Keratinocyte (primary cell): ENCODE data around the gene FNDC8. TPM values are rescaled to one million over a fixed set of nuclear protein-coding genes. Genes with fewer than 3 reads are reported as not detected.

ENCODE experiments used
- DNase-seq: peaks from one replicate; pipeline ENCODE4 v3.0.0-alpha.2; 2011; ENCODE audit warnings: low read depth, missing footprints, low spot score
- FAIRE-seq: peaks from 2 replicates; lab custom pipeline; 2011; peaks lifted over from hg19 to GRCh38; lab: Jason Lieb, UNC
- H2AFZ ChIP-seq: 2 replicates; pipeline ENCODE4 v1.6.0; 2012; ENCODE audit warnings: low read length, control low read depth, inconsistent platforms; ENCODE audit not compliant: control insufficient read depth
- H3K27ac ChIP-seq: 2 replicates; pipeline ENCODE4 v1.5.1; 2011; ENCODE audit warnings: low read length; ENCODE audit not compliant: control insufficient read depth, insufficient read depth
- H3K27me3 ChIP-seq: 3 replicates; pipeline ENCODE4 v1.6.0; 2011; ENCODE audit warnings: low read length; ENCODE audit not compliant: control insufficient read depth, insufficient read depth; ENCODE audit errors: extremely low read depth
- H3K36me3 ChIP-seq, 2 experiments: 2 replicates in 1 of 2; 3 replicates in 1 of 2; pipeline ENCODE4 v1.5.1; 2011; ENCODE audit warnings: low read length in 2 of 2, mild to moderate bottlenecking in 1 of 2; ENCODE audit not compliant: control insufficient read depth in 2 of 2, insufficient read depth in 2 of 2; ENCODE audit errors: extremely low read depth in 1 of 2
- H3K4me1 ChIP-seq: 3 replicates; pipeline ENCODE4 v1.5.1; 2011; ENCODE audit warnings: low read length; ENCODE audit not compliant: control insufficient read depth, insufficient read depth; ENCODE audit errors: extremely low read depth
- H3K4me2 ChIP-seq: 3 replicates; pipeline ENCODE4 v1.6.0; 2011; ENCODE audit warnings: low read depth, low read length; ENCODE audit not compliant: control insufficient read depth, insufficient read depth; ENCODE audit errors: extremely low read depth
- H3K4me3 ChIP-seq, 3 experiments: fragments of 200-600 bp in 1 of 3; sonication (generic) in 1 of 3; 2 replicates in 2 of 3; 3 replicates in 1 of 3; pipeline ENCODE4 v1.5.1; 2011 to 2016; ENCODE audit warnings: low read length in 3 of 3, mild to moderate bottlenecking in 3 of 3, control low read depth in 2 of 3, inconsistent platforms in 1 of 3, low read depth in 1 of 3, mixed read lengths in 1 of 3, mixed run types in 1 of 3, moderate library complexity in 1 of 3; ENCODE audit not compliant: control insufficient read depth in 2 of 3, insufficient read depth in 2 of 3; ENCODE audit errors: extremely low read depth in 1 of 3
- H3K79me2 ChIP-seq: 2 replicates; pipeline ENCODE4 v1.6.0; 2012; ENCODE audit warnings: low read length; ENCODE audit not compliant: control insufficient read depth, insufficient read depth
- H3K9ac ChIP-seq: 3 replicates; pipeline ENCODE4 v1.6.0; 2011; ENCODE audit warnings: low read length; ENCODE audit not compliant: control insufficient read depth, insufficient read depth; ENCODE audit errors: extremely low read depth
- H3K9me1 ChIP-seq: 3 replicates; pipeline ENCODE4 v1.6.0; 2011; ENCODE audit warnings: low read length; ENCODE audit not compliant: control insufficient read depth, insufficient read depth; ENCODE audit errors: extremely low read depth
- H3K9me3 ChIP-seq: 2 replicates; pipeline ENCODE4 v1.5.1; 2012; ENCODE audit warnings: low read depth, low read length; ENCODE audit not compliant: control insufficient read depth
- H4K20me1 ChIP-seq: 3 replicates; pipeline ENCODE4 v1.6.0; 2011; ENCODE audit warnings: low read length; ENCODE audit not compliant: control insufficient read depth, insufficient read depth; ENCODE audit errors: extremely low read depth
- CTCF ChIP-seq, 3 experiments: IDR thresholded peaks in 1 of 3; conservative IDR thresholded peaks in 1 of 3; optimal IDR thresholded peaks in 1 of 3; 2 replicates in 2 of 3; 3 replicates in 1 of 3; pipeline versions ENCODE3 to v1.5.1; 2011; ENCODE audit warnings: low read length in 3 of 3, mild to moderate bottlenecking in 3 of 3, moderate library complexity in 2 of 3, control low read depth in 1 of 3, inconsistent platforms in 1 of 3; ENCODE audit not compliant: insufficient read depth in 2 of 3; ENCODE audit errors: extremely low read depth in 1 of 3
- EZH2 ChIP-seq: IDR thresholded peaks from one replicate; pipeline ENCODE4 v1.6.1; 2012; ENCODE audit warnings: inconsistent platforms, mild to moderate bottlenecking, low read length, moderate library complexity
- dilution Hi-C: fragments of 300-500 bp; cut with MboI; formaldehyde crosslinking; loops from one replicate; pipeline ENCODE4 v1.7.0; 2020; ENCODE audit warnings: low sequenced_read_pairs; ENCODE audit not compliant: extremely low pct_ligation_motif_present
- polyA plus RNA-seq, 5 experiments: library from polyadenylated mRNA; depleted of rRNA in 3 of 5; stranded (reverse) in 3 of 5; stranded (forward) in 1 of 5; unstranded in 1 of 5; fragments of >200 nt; gene quantifications; 1 replicate in 1 of 5; 2 replicates in 3 of 5; 3 replicates in 1 of 5; pipeline versions ENCODE4 v1.2.1 to v1.2.3, GENCODE V29; 2011 to 2012; ENCODE audit warnings: missing spikeins in 2 of 5, low read depth in 1 of 5, low replicate concordance in 1 of 5

The FNDC8 gene
- polyA plus RNA-seq, 1 donor (not counting 4 experiments of a cell fraction or from before 2014, with no cell fraction given) = not detected

- TF ChIP-seq CTCF (optimal IDR thresholded peaks at IDR 0.05 in 1 of 3, IDR thresholded peaks at IDR 0.05 in 1 of 3, conservative IDR thresholded peaks at IDR 0.05 in 1 of 3; ENCODE audit: extremely low read depth in 1 of 3, insufficient read depth in 2 of 3, low read length in 3 of 3) (no peak), EZH2 (no peak)
- no peaks in the 10 kb centered on the region for H3K9me1 ChIP-seq
- H3K4me1 ChIP-seq = peaks cover 11% of the 10 kb centered on the region
- no peak overlapping the region for H3K4me2 ChIP-seq
- no peak for DNase-seq
- dilution Hi-C loops = no loop called here
- no peak overlapping the region for H3K9ac ChIP-seq
- H3K79me2 ChIP-seq = peaks cover 50% of the 10 kb centered on the region
- no peaks in the 10 kb centered on the region for H3K9me3 ChIP-seq
- no peak overlapping the region for H2AFZ ChIP-seq
- FAIRE-seq = no peak
- no peak overlapping the region for H3K27ac ChIP-seq
- no peak overlapping the region for H3K4me3 ChIP-seq
- no peaks in the 10 kb centered on the region for H4K20me1 ChIP-seq
- H3K36me3 ChIP-seq = no peaks in the 10 kb centered on the region
- H3K27me3 ChIP-seq = no peaks in the 10 kb centered on the region
Measured at GRCh38 chr17:35076874-35077273, 44.5 kb upstream of the FNDC8 start.

DNA sequence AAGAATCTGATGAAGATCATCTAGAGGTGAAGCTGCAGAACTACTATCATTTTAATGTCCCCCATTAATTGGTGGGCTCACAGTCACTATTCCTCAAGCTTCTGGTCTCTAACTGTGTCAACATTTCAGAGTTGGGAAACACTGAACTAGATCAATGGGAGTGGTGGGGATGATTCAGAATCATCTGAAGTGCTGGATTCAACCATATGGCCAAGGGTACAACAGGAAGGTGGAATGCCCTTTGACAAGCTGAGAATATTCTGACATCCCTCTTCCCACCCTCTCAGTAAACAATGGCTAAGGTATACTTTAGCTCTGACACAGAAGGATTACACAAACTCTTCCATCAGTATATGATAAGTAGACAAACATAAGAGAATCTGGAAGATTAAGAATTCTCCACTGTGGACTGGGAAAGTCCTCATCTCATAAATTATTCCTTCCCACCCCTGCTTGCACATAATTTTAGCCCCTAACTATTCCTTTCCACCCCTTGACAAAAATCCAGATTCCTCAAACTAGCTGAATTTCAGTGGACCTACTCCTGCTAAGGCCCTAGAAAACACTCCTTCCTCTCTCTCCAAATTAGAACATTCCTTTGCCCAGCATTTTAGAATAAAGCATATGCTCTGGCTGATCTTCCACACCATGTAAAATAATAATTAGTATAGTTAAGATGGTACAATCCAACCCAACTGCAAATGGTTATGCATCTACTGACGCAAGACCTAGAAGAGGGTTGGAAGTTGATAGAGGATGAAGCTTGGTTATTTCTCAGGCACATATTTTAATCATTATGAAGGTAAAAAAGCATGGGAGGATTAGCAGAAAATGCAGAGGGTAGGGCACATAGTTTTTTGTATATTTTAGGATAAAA is 41.6 kb upstream of the FNDC8 start:
- Histone ChIP-seq H3K9me1 (no peaks in the 10 kb centered on the region), H4K20me1 (no peaks in the 10 kb centered on the region), H3K4me1 (peaks cover 37% of the 10 kb centered on the region), H3K9me3 (no peaks in the 10 kb centered on the region), H3K4me2 (no peak overlapping the region), H3K4me3 (no peak overlapping the region), H3K9ac (no peak overlapping the region), H3K79me2 (peaks cover 45% of the 10 kb centered on the region), H3K27ac (no peak overlapping the region), H2AFZ (no peak overlapping the region), H3K27me3 (no peaks in the 10 kb centered on the region), H3K36me3 (no peaks in the 10 kb centered on the region)
- FAIRE-seq = no peak
- dilution Hi-C loops = no loop called here
- no peak for TF ChIP-seq EZH2
- TF ChIP-seq CTCF (optimal IDR thresholded peaks at IDR 0.05 in 1 of 3, IDR thresholded peaks at IDR 0.05 in 1 of 3, conservative IDR thresholded peaks at IDR 0.05 in 1 of 3; ENCODE audit: extremely low read depth in 1 of 3, insufficient read depth in 2 of 3, low read length in 3 of 3) = no peak
- no peak for DNase-seq
